Tibial nerve (tissue), 4 donors: ENCODE results near the gene PSMB2.

Source experiments
- CTCF ChIP-seq, 5 experiments: fragments of 200-600 bp in 3 of 5; fragments of 450-650 bp in 2 of 5; sonication (generic) in 3 of 5; IDR thresholded peaks; one replicate each; pipeline ENCODE4 v1.5.1; 2016 to 2019; ENCODE audit warnings: antibody characterized with exemption in 5 of 5, mild to moderate bottlenecking in 3 of 5, moderate library complexity in 2 of 5
- EP300 ChIP-seq, 2 donors: sonication (generic); formaldehyde crosslinking; IDR thresholded peaks; one replicate each; pipeline ENCODE4 v1.6.1; 2017; ENCODE audit warnings: antibody characterized with exemption in 2 of 2, mild to moderate bottlenecking in 1 of 2
- POLR2A ChIP-seq, 2 donors: fragments of 450-650 bp; IDR thresholded peaks; one replicate each; pipeline ENCODE4 v1.6.1; 2017; ENCODE audit warnings: antibody characterized with exemption in 2 of 2, mild to moderate bottlenecking in 2 of 2, moderate library complexity in 2 of 2

- TF ChIP-seq CTCF (IDR thresholded peaks at IDR 0.05), result no peak
- no peak for TF ChIP-seq EP300 (IDR thresholded peaks at IDR 0.05)
- TF ChIP-seq POLR2A (IDR thresholded peaks at IDR 0.05), result no peak
Measured at GRCh38 chr1:35666916-35667315, 25.6 kb upstream of the PSMB2 start.
